Stimulated activated CD8-positive, alpha-beta memory T cell treated with anti-CD3 and anti-CD28 coated beads, Interleukin-12 subunit alpha, Interleukin-12 subunit beta, amount 100 ng/mL, for 4 hours (primary cell): ENCODE results near the gene AIMP2.
"Not testable (repeated sequence)": the region's sequence is repeated elsewhere in the genome, so short reads cannot be mapped to it uniquely, and the experiment has no call there.

ENCODE experiments used
- DNase-seq: peaks from one replicate; pipeline ENCODE4 v3.0.0-alpha.2; 2020; ENCODE audit warnings: low read depth

Gene AIMP2

GRCh38 chr7:6026011-6026819 lies 17.1 kb downstream of the AIMP2 start:
- DNase-seq: peak; percentile 30

- DNase-seq: no peak
Observed at GRCh38 chr7:6026820-6027311, 17.8 kb downstream of the AIMP2 start.

- DNase-seq: no peak
Observed at GRCh38 chr7:6027806-6028365, 18.8 kb downstream of the AIMP2 start.

GRCh38 chr7:6028563-6028962 lies 19.5 kb downstream of the AIMP2 start:
- DNase-seq: no peak

GRCh38 chr7:6030988-6031387 lies 21.9 kb downstream of the AIMP2 start, which contains the start of gene ANKRD61:
ANKRD61 (plus strand) TSS chr7:6031376; CDS start chr7:6031376, 0 bp downstream.
- DNase-seq: no peak

- no peak for DNase-seq
Observed at GRCh38 chr7:6031567-6031966, 22.5 kb downstream of the AIMP2 start.

GRCh38 chr7:6032167-6032566 lies 23.1 kb downstream of the AIMP2 start:
- no peak for DNase-seq

GRCh38 chr7:6032641-6033040 lies 23.6 kb downstream of the AIMP2 start:
- DNase-seq: no peak

- DNase-seq: no peak
Observed at GRCh38 chr7:6035165-6035564, 26.1 kb downstream of the AIMP2 start.

- no peak for DNase-seq
Observed at GRCh38 chr7:6035686-6036085, 26.6 kb downstream of the AIMP2 start.

- no peak for DNase-seq
Observed at GRCh38 chr7:6049780-6050179, 40.7 kb downstream of the AIMP2 start.

GRCh38 chr7:6051185-6051584 lies 42.1 kb downstream of the AIMP2 start:
- DNase-seq: not testable (repeated sequence)

- no peak for DNase-seq
Observed at GRCh38 chr7:6056616-6057015, 47.5 kb downstream of the AIMP2 start.

- no peak for DNase-seq
Observed at GRCh38 chr7:6057316-6058129, 48.5 kb downstream of the AIMP2 start.

- DNase-seq: not testable (repeated sequence)
Observed at GRCh38 chr7:6059941-6060340, 50.9 kb downstream of the AIMP2 start.

GRCh38 chr7:6071406-6071805 lies 62.3 kb downstream of the AIMP2 start:
- no peak for DNase-seq
